ENCODE data around the gene RMDN3.

The RMDN3 gene

DNA sequence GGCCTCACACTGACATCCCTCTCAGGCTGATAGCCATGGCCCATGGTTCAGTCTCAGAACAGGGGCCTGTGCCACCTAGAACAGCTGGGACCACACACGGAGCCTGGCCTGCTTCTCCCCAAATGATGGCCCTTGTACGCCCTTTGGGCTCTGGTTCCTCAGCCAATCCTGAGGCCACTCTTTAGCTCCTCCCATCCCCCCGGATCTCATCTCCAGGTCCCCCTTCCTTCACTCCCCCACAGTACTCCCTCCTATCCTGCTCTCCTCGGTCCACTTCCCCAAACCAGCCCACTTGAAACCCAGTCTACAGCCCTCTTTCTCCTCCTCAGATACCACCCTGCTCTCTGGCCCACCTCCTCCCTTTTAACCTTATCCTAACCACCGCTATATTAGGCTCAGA lies 34.1 kb upstream of the RMDN3 start:
- TF ChIP-seq, protein P1, sequence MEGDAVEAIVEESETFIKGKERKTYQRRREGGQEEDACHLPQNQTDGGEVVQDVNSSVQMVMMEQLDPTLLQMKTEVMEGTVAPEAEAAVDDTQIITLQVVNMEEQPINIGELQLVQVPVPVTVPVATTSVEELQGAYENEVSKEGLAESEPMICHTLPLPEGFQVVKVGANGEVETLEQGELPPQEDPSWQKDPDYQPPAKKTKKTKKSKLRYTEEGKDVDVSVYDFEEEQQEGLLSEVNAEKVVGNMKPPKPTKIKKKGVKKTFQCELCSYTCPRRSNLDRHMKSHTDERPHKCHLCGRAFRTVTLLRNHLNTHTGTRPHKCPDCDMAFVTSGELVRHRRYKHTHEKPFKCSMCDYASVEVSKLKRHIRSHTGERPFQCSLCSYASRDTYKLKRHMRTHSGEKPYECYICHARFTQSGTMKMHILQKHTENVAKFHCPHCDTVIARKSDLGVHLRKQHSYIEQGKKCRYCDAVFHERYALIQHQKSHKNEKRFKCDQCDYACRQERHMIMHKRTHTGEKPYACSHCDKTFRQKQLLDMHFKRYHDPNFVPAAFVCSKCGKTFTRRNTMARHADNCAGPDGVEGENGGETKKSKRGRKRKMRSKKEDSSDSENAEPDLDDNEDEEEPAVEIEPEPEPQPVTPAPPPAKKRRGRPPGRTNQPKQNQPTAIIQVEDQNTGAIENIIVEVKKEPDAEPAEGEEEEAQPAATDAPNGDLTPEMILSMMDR (IDR thresholded peaks at IDR 0.05) = no peak
- intact Hi-C loops (cut with DNase I; ENCODE audit: low total_unique reads) = loop anchor here (10.0 kb wide), 1 partner anchor 1346 kb away; no protein-coding TSS in a partner anchor
- H3K36me3 ChIP-seq = peaks cover 0 to 16% (median 11%) of the 10 kb centered on the region in 3 donors
- no peak overlapping the region for H3K27ac ChIP-seq
- no peaks in the 10 kb centered on the region for H3K27me3 ChIP-seq
- H3K4me1 ChIP-seq = peaks cover 0 to 34% (median 9%) of the 10 kb centered on the region in 4 donors
- no peaks in the 10 kb centered on the region for H3K9me3 ChIP-seq
- no peak overlapping the region for H3K4me3 ChIP-seq
- DNase-seq = no peak

DNA sequence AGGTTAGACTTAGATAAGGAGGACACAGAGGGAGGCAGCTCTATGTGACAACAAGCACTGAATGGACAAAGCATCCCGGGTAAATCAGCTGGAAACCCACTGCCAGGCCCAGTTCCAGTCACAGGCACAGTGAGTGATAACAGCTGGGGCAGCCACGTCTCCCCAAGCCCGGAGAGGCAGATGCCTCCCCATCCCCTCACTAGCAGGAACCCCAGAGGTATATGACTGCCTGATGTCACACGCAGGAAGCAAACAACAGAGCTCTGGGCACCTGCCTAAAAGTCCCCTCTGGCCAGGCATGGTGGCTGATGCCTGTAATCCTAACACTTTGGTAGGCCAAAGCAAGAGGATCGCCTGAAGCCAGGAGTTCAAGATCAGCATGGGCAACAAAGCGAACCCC lies 32.9 kb upstream of the RMDN3 start:
- intact Hi-C loops (cut with DNase I; ENCODE audit: low total_unique reads) = loop anchor here (10.0 kb wide), 1 partner anchor 1347 kb away; no protein-coding TSS in a partner anchor
- no peaks in the 10 kb centered on the region for H3K9me3 ChIP-seq
- no peak for DNase-seq
- TF ChIP-seq, protein P1 (IDR thresholded peaks at IDR 0.05) = no peak
- no peaks in the 10 kb centered on the region for H3K27me3 ChIP-seq
- H3K4me1 ChIP-seq = peaks cover 0 to 34% (median 9%) of the 10 kb centered on the region in 4 donors
- H3K27ac ChIP-seq = no peak overlapping the region
- no peak overlapping the region for H3K4me3 ChIP-seq
- peaks cover 0 to 16% (median 11%) of the 10 kb centered on the region in 3 donors for H3K36me3 ChIP-seq

DNA sequence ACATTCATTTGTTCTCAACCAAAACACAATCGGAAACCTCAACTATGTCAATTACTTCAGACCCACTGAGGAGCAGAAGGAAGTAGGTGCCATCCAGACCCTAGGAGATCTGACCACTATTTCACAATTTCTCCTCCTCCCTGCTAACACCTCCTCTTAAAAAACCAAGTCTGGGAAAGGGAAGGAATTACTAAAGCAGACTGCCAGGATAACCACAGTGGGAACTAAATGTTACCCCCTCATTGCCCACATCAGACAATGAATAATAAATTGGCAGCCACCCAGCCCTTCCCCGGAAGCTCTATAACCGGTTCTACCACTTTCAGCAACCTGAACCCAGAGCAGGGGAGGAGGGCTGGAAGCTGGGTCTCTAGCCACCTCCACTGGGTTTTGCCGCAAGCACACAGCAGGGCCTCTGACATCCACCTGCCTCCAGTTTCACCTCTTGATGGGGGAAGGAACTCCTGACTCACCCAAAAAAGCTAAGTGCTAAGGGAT lies 32.3 kb upstream of the RMDN3 start:
- intact Hi-C loops (cut with DNase I; ENCODE audit: low total_unique reads) = loop anchor here (10.0 kb wide), 1 partner anchor 1347 kb away; no protein-coding TSS in a partner anchor
- DNase-seq = no peak
- TF ChIP-seq, protein P1 (IDR thresholded peaks at IDR 0.05) = no peak

DNA sequence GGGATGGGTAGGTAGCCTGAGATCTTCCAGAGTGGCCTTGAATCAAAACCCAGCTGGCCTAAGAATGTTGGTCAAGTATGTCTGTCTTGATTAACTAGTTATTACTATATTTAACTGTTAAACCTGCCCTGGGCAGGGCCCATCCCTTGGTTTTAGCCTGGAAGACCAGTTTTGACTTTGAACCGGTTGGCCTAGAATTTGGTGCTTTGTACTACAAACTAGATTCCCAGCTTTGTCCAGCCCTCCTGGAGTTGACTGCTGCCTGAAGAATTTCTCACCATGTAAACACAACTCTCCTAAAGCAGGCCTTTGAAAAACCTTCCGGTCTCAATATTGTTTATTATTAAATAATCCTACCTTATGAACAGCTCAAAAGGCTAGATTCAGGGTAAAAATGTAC lies 30.8 kb upstream of the RMDN3 start:
- H3K4me1 ChIP-seq = peaks cover 0 to 34% (median 9%) of the 10 kb centered on the region in 4 donors
- no peak overlapping the region for H3K27ac ChIP-seq
- no peak for DNase-seq
- intact Hi-C loops (cut with DNase I; ENCODE audit: low total_unique reads) = loop anchor here (10.0 kb wide), 1 partner anchor 1349 kb away; no protein-coding TSS in a partner anchor
- H3K36me3 ChIP-seq = no peaks in the 10 kb centered on the region
- H3K9me3 ChIP-seq = no peaks in the 10 kb centered on the region
- no peaks in the 10 kb centered on the region for H3K27me3 ChIP-seq
- no peak overlapping the region for H3K4me3 ChIP-seq
- TF ChIP-seq, protein P1 (IDR thresholded peaks at IDR 0.05) = no peak

More for the DNA sequence above, 32.3 kb upstream of the RMDN3 start:
- Histone ChIP-seq H3K9me3 (no peaks in the 10 kb centered on the region), H3K4me1 (peaks cover 0 to 34% (median 9%) of the 10 kb centered on the region in 4 donors), H3K27me3 (no peaks in the 10 kb centered on the region), H3K36me3 (peaks cover 0 to 13% (median 11%) of the 10 kb centered on the region in 3 donors), H3K4me3 (no peak overlapping the region), H3K27ac (no peak overlapping the region)

DNA sequence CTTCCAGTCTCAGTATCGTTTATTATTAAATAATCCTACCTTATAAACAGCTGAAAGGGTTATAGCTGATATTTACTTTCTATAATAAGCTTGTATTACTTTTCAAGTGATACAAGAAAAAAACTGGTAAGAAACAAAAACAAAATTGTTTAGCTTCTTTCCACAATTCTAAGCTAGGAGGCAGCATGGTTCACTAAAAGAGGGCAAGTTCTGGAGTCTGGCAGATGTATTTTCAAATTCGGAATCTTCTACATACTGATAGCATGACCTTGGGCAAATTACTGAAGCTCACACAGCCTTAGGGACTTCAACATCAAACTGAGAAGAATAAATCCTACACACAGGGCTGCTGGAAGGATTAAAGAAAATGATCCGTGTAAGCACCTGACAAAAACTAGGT lies 30.1 kb upstream of the RMDN3 start:
- intact Hi-C loops (cut with DNase I; ENCODE audit: low total_unique reads) = loop anchor here (10.0 kb wide), 1 partner anchor 1350 kb away; no protein-coding TSS in a partner anchor
- DNase-seq = no peak
- no peak overlapping the region for H3K27ac ChIP-seq
- TF ChIP-seq, protein P1 (IDR thresholded peaks at IDR 0.05) = no peak
- no peaks in the 10 kb centered on the region for H3K9me3 ChIP-seq
- H3K36me3 ChIP-seq = no peaks in the 10 kb centered on the region
- H3K27me3 ChIP-seq = no peaks in the 10 kb centered on the region
- no peak overlapping the region for H3K4me3 ChIP-seq
- H3K4me1 ChIP-seq = peaks cover 0 to 34% (median 9%) of the 10 kb centered on the region in 4 donors
